ENCODE results near the gene CACNG4.

DNA sequence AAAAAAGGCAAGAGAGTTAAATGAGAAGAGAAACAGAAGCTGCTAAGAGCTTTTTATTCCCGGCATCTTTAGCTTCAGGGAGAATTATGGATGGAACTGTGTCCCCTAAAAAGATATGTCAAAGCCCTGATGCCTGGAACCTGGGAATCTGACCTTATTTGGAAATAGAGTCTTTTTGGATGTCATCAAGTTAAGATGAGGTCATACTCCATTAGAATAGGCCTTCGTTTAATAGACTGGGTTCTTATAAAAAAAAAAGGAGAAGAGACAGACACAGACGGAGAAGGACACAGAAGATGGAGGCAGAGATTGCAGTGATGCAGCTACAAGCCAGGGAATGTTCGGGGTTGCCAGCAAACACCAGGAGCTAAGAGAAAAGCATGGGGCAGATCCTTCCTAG is 24.6 kb downstream of the CACNG4 start:
- TF ChIP-seq, protein P1, sequence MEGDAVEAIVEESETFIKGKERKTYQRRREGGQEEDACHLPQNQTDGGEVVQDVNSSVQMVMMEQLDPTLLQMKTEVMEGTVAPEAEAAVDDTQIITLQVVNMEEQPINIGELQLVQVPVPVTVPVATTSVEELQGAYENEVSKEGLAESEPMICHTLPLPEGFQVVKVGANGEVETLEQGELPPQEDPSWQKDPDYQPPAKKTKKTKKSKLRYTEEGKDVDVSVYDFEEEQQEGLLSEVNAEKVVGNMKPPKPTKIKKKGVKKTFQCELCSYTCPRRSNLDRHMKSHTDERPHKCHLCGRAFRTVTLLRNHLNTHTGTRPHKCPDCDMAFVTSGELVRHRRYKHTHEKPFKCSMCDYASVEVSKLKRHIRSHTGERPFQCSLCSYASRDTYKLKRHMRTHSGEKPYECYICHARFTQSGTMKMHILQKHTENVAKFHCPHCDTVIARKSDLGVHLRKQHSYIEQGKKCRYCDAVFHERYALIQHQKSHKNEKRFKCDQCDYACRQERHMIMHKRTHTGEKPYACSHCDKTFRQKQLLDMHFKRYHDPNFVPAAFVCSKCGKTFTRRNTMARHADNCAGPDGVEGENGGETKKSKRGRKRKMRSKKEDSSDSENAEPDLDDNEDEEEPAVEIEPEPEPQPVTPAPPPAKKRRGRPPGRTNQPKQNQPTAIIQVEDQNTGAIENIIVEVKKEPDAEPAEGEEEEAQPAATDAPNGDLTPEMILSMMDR (IDR thresholded peaks at IDR 0.05; ENCODE audit: insufficient read depth, low read depth, low read length) = no peak
- TF ChIP-seq EZH2 (IDR thresholded peaks at IDR 0.05; ENCODE audit: insufficient read depth, low read length) = no peak
